SK-N-SH treated with all-trans-retinoic acid at 6 μM for 48 hours (cell line): ENCODE results near the gene TBCE.

Source experiments
- ARNTL ChIP-seq: fragments of 450-650 bp; formaldehyde crosslinking; IDR thresholded peaks from 2 replicates; pipeline ENCODE4 v1.5.0; 2020; ENCODE audit warnings: low read depth, mild to moderate bottlenecking, moderate library complexity, borderline replicate concordance
- BACH2 ChIP-seq: fragments of 250-450 bp; sonication (Bioruptor Pico); IDR thresholded peaks from 2 replicates; pipeline ENCODE4 v1.9.0; 2021; ENCODE audit warnings: mild to moderate bottlenecking, borderline replicate concordance
- CREB5 ChIP-seq: fragments of 250-450 bp; sonication (Bioruptor Pico); IDR thresholded peaks from 2 replicates; pipeline ENCODE4 v1.5.1; 2020; ENCODE audit warnings: low read depth, mild to moderate bottlenecking, moderate library complexity
- GLIS3 ChIP-seq: fragments of 250-450 bp; sonication (Bioruptor Pico); IDR thresholded peaks from 2 replicates; pipeline ENCODE4 v1.5.0; 2020; ENCODE audit warnings: mild to moderate bottlenecking, moderate library complexity
- PPARA ChIP-seq: fragments of 250-450 bp; sonication (Bioruptor Pico); IDR thresholded peaks from 2 replicates; pipeline ENCODE4 v1.5.0; 2020; ENCODE audit warnings: mild to moderate bottlenecking, borderline replicate concordance
- RARB ChIP-seq: fragments of 250-450 bp; sonication (Bioruptor Pico); IDR thresholded peaks from 2 replicates; pipeline ENCODE4 v1.8.0; 2021; ENCODE audit warnings: mild to moderate bottlenecking, moderate library complexity
- TCF4 ChIP-seq: fragments of 250-450 bp; sonication (Bioruptor Pico); IDR thresholded peaks from 2 replicates; pipeline ENCODE4 v1.8.0; 2021; ENCODE audit warnings: mild to moderate bottlenecking, moderate library complexity, borderline replicate concordance

- TF ChIP-seq GLIS3 (CRISPR knock-in tag) (no peak), RARB (CRISPR knock-in tag) (no peak), PPARA (CRISPR knock-in tag) (no peak), CREB5 (CRISPR knock-in tag) (no peak), ARNTL (no peak), TCF4 (no peak), BACH2 (no peak)
These were observed 27.5 kb upstream of the TBCE start for GRCh38 chr1:235339746-235340145.
